Hepatocyte (in vitro differentiated cells): ENCODE data around the gene GSTM1.

Experiments used
- EZH2phosphoT487 ChIP-seq: fragments of 200-600 bp; sonication (generic); IDR thresholded peaks from one replicate; pipeline ENCODE4 v1.6.1; 2018; ENCODE audit warnings: antibody characterized with exemption, mild to moderate bottlenecking, low read depth, moderate library complexity; ENCODE audit not compliant: unreplicated experiment, severe bottlenecking
- TF ChIP-seq, protein P1 (sequence below): fragments of 200-600 bp; sonication (generic); IDR thresholded peaks from 2 replicates; pipeline ENCODE4 v1.5.1; 2016; ENCODE audit warnings: antibody characterized with exemption, mild to moderate bottlenecking; ENCODE audit not compliant: poor library complexity

DNA sequence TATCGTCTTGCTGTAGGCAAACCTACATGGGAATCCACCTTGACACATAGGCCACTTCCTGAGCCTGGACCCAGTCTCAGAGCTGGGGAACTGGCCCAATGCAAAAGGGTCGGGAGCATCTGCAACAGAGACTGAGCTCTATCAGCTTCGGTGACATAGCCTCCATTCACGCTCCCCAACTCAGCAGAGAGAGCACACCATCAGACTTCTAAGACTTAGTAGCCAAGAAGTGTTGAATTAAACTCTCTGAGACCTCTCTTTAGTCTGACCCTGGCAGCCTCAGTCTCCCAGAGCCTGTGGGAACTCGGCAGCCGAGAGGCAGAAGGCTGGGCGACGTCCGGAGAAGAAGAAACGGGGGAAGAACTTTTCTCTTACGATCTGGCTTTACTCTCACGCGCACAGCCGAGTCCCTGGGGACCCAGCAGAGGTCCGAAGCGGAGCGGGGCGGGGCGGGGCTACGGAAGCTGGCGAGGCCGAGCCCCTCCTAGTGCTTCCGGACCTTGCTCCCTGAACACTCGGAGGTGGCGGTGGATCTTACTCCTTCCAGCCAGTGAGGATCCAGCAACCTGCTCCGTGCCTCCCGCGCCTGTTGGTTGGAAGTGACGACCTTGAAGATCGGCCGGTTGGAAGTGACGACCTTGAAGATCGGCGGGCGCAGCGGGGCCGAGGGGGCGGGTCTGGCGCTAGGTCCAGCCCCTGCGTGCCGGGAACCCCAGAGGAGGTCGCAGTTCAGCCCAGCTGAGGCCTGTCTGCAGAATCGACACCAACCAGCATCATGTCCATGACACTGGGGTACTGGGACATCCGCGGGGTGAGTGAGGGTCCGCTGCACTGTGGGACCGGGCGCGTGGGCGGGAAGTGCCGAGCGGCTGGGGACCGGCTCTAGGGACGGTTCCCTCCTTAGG lies 31.8 kb upstream of the GSTM1 start, which contains the start of gene GSTM4:
- TF ChIP-seq, protein P1, sequence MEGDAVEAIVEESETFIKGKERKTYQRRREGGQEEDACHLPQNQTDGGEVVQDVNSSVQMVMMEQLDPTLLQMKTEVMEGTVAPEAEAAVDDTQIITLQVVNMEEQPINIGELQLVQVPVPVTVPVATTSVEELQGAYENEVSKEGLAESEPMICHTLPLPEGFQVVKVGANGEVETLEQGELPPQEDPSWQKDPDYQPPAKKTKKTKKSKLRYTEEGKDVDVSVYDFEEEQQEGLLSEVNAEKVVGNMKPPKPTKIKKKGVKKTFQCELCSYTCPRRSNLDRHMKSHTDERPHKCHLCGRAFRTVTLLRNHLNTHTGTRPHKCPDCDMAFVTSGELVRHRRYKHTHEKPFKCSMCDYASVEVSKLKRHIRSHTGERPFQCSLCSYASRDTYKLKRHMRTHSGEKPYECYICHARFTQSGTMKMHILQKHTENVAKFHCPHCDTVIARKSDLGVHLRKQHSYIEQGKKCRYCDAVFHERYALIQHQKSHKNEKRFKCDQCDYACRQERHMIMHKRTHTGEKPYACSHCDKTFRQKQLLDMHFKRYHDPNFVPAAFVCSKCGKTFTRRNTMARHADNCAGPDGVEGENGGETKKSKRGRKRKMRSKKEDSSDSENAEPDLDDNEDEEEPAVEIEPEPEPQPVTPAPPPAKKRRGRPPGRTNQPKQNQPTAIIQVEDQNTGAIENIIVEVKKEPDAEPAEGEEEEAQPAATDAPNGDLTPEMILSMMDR = no peak
- TF ChIP-seq EZH2phosphoT487 = no peak
